Measurements from ENCODE around the gene CLIC4.
A peak's percentile ranks its signal among the peaks of the same experiment; 100 is the strongest.
"Not testable (repeated sequence)": the region's sequence is repeated elsewhere in the genome, so short reads cannot be mapped to it uniquely, and the experiment has no call there.

The CLIC4 gene

GRCh38 chr1:24745711-24746413, 615 bp downstream of the CLIC4 start:
- peak; percentile 49 for DNase-seq (ENCODE audit: low spot score)

GRCh38 chr1:24748191-24749121, 3.2 kb downstream of the CLIC4 start:
- peak; percentile 52 for DNase-seq (ENCODE audit: low spot score)

GRCh38 chr1:24749252-24749651, 4.0 kb downstream of the CLIC4 start:
- DNase-seq (ENCODE audit: low spot score), result peak; percentile 21

- DNase-seq (ENCODE audit: low spot score), result no peak
These were observed 4.6 kb downstream of the CLIC4 start for GRCh38 chr1:24749886-24750285.

GRCh38 chr1:24751833-24752232, 6.6 kb downstream of the CLIC4 start:
- DNase-seq (ENCODE audit: low spot score), result no peak

GRCh38 chr1:24752305-24752704, 7.1 kb downstream of the CLIC4 start:
- no peak for DNase-seq (ENCODE audit: low spot score)

- DNase-seq (ENCODE audit: low spot score), result no peak
These were observed 9.0 kb downstream of the CLIC4 start for GRCh38 chr1:24754229-24754628.

GRCh38 chr1:24755323-24755722, 10.1 kb downstream of the CLIC4 start:
- DNase-seq (ENCODE audit: low spot score), result not testable (repeated sequence)

GRCh38 chr1:24756395-24756794, 11.1 kb downstream of the CLIC4 start:
- DNase-seq (ENCODE audit: low spot score), result no peak

GRCh38 chr1:24759492-24759891, 14.2 kb downstream of the CLIC4 start:
- no peak for DNase-seq (ENCODE audit: low spot score)

- no peak for DNase-seq (ENCODE audit: low spot score)
These were observed 16.3 kb downstream of the CLIC4 start for GRCh38 chr1:24761582-24761981.

GRCh38 chr1:24762133-24762676, 17.0 kb downstream of the CLIC4 start:
- no peak for DNase-seq (ENCODE audit: low spot score)

GRCh38 chr1:24763671-24764070, 18.4 kb downstream of the CLIC4 start:
- no peak for DNase-seq (ENCODE audit: low spot score)

GRCh38 chr1:24764439-24764838, 19.2 kb downstream of the CLIC4 start:
- no peak for DNase-seq (ENCODE audit: low spot score)

GRCh38 chr1:24764848-24765247, 19.6 kb downstream of the CLIC4 start:
- DNase-seq (ENCODE audit: low spot score), result no peak

GRCh38 chr1:24765308-24765988, 20.2 kb downstream of the CLIC4 start:
- no peak for DNase-seq (ENCODE audit: low spot score)

GRCh38 chr1:24767351-24767750, 22.1 kb downstream of the CLIC4 start:
- no peak for DNase-seq (ENCODE audit: low spot score)

GRCh38 chr1:24768873-24769605, 23.8 kb downstream of the CLIC4 start:
- DNase-seq (ENCODE audit: low spot score), result no peak

GRCh38 chr1:24769656-24770651, 24.7 kb downstream of the CLIC4 start:
- no peak for DNase-seq (ENCODE audit: low spot score)

- no peak for DNase-seq (ENCODE audit: low spot score)
These were observed 25.6 kb downstream of the CLIC4 start for GRCh38 chr1:24770881-24771280.
